Epithelial cell of proximal tubule (primary cell): Measurements from ENCODE around the gene RPP14. TPM values are rescaled to one million over a fixed set of nuclear protein-coding genes. Genes with fewer than 3 reads are reported as not detected.
A peak's percentile ranks its signal among the peaks of the same experiment; 100 is the strongest.

Experiments
- DNase-seq: peaks from one replicate; pipeline ENCODE4 v3.0.0-alpha.2; 2011; ENCODE audit warnings: low read depth
- H3K4me3 ChIP-seq: 2 replicates; pipeline ENCODE4 v1.5.1; 2011; ENCODE audit warnings: low read depth, mild to moderate bottlenecking, low read length
- CTCF ChIP-seq: conservative IDR thresholded peaks from 2 replicates; pipeline ENCODE4 v1.5.1; 2012; ENCODE audit warnings: low read depth, mild to moderate bottlenecking, low read length
- total RNA-seq: library from RNA; depleted of rRNA; stranded (reverse); fragments of >200 nt; gene quantifications from 2 replicates; pipeline ENCODE4 v1.2.3, GENCODE V29; 2015

RPP14 gene
- total RNA-seq, 1 donor from 2014 or later = 7.6 TPM

GRCh38 chr3:58332575-58333188 is 26.6 kb downstream of the RPP14 start, which contains the start of gene PXK:
PXK (plus strand) TSS chr3:58332892; CDS start chr3:58332989, 97 bp downstream.
- no peak for DNase-seq
- H3K4me3 ChIP-seq = peak within 1 kb of the TSS; percentile 73
- TF ChIP-seq CTCF = no peak

- TF ChIP-seq CTCF = peak; percentile 38
- DNase-seq = no peak
- H3K4me3 ChIP-seq = peak overlapping the region; percentile 73
These were observed 27.4 kb downstream of the RPP14 start for GRCh38 chr3:58333206-58334012.

GRCh38 chr3:58334013-58334321 is 27.9 kb downstream of the RPP14 start:
- TF ChIP-seq CTCF = no peak
- no peak for DNase-seq
- H3K4me3 ChIP-seq = peak overlapping the region; percentile 73

- no peak for DNase-seq
- no peak overlapping the region for H3K4me3 ChIP-seq
- TF ChIP-seq CTCF = no peak
These were observed 28.4 kb downstream of the RPP14 start for GRCh38 chr3:58334506-58334884.

- no peak for TF ChIP-seq CTCF
- H3K4me3 ChIP-seq = no peak overlapping the region
- no peak for DNase-seq
These were observed 29.6 kb downstream of the RPP14 start for GRCh38 chr3:58335652-58335947.

GRCh38 chr3:58336135-58336882 is 30.3 kb downstream of the RPP14 start:
- TF ChIP-seq CTCF = no peak
- no peak overlapping the region for H3K4me3 ChIP-seq
- DNase-seq = no peak
